IMR-90 (cell line): ENCODE results near the gene ABAT. TPM values are rescaled to one million over a fixed set of nuclear protein-coding genes. Genes with fewer than 3 reads are reported as not detected.

ENCODE experiments used
- ATAC-seq: fragments of 200-7000 bp; cut with Tn5 transposase; 2 replicates; pipeline ENCODE4 v1.9.1; 2020; ENCODE audit warnings: low read depth, mild to moderate bottlenecking, moderate library complexity
- BruUV-seq: library from RNA; stranded (reverse); fragments of 400-500 nt; replicated peaks from 2 replicates; lab custom pipeline; 2021; lab: Mats Ljungman, UMichigan
- CTCF ChIA-PET: fragments of 300-600 bp; formaldehyde crosslinking; extraction: SDS; loops from one replicate; lab custom pipeline; 2021; ENCODE audit warnings: antibody characterized with exemption; lab: Yijun Ruan, JAX
- POLR2A ChIA-PET: fragments of 300-600 bp; sonication (Branson Sonifier 250); formaldehyde crosslinking; loops from one replicate; lab custom pipeline; 2022; ENCODE audit warnings: antibody characterized with exemption; ENCODE audit not compliant: unreplicated experiment; lab: Charles Lee
- DNase-seq: peaks from one replicate; pipeline ENCODE4 v3.0.0; 2013
- H2AFZ ChIP-seq: replicated peaks from 2 replicates; pipeline ENCODE3; 2013; ENCODE audit warnings: low read length, mild to moderate bottlenecking; ENCODE audit not compliant: poor library complexity
- H2AK5ac ChIP-seq: 2 replicates; pipeline ENCODE4 v1.6.1; 2013; ENCODE audit warnings: low read depth, low read length, inconsistent platforms
- H2AK9ac ChIP-seq: replicated peaks from 2 replicates; pipeline ENCODE3; 2013; ENCODE audit warnings: mild to moderate bottlenecking, low read depth, low read length, moderate library complexity; ENCODE audit not compliant: poor library complexity
- H2BK120ac ChIP-seq: 2 replicates; pipeline ENCODE4 v1.6.1; 2013; ENCODE audit warnings: low read depth, low read length, inconsistent platforms
- H2BK15ac ChIP-seq: 3 replicates; pipeline ENCODE4 v1.6.1; 2013; ENCODE audit warnings: low read depth, low read length, inconsistent platforms
- H2BK20ac ChIP-seq: 2 replicates; pipeline ENCODE4 v1.6.1; 2013; ENCODE audit warnings: low read depth, mild to moderate bottlenecking, inconsistent platforms, low read length, moderate library complexity
- H2BK5ac ChIP-seq: 2 replicates; pipeline ENCODE4 v1.6.1; 2013; ENCODE audit warnings: mild to moderate bottlenecking, low read depth, low read length, inconsistent platforms; ENCODE audit not compliant: poor library complexity, severe bottlenecking
- H3K14ac ChIP-seq: replicated peaks from 2 replicates; pipeline ENCODE4 v1.6.1; 2013; ENCODE audit warnings: low read depth, low read length, inconsistent platforms
- H3K18ac ChIP-seq: 2 replicates; pipeline ENCODE4 v1.6.1; 2013; ENCODE audit warnings: low read depth, low read length, control low read depth
- H3K23ac ChIP-seq: 2 replicates; pipeline ENCODE4 v1.6.1; 2013; ENCODE audit warnings: low read depth, low read length, inconsistent platforms
- H3K27ac ChIP-seq: 2 replicates; pipeline ENCODE4 v1.5.1; 2013; ENCODE audit warnings: mild to moderate bottlenecking, control low read depth, low read length; ENCODE audit not compliant: insufficient read depth
- H3K27me3 ChIP-seq: 2 replicates; pipeline ENCODE4 v1.6.1; 2013; ENCODE audit warnings: low read length; ENCODE audit not compliant: control insufficient read depth, insufficient read depth
- H3K36me3 ChIP-seq: 2 replicates; pipeline ENCODE4 v1.6.1; 2013; ENCODE audit warnings: low read length, mixed read lengths; ENCODE audit not compliant: control insufficient read depth, insufficient read depth
- H3K4ac ChIP-seq: 2 replicates; pipeline ENCODE4 v1.6.1; 2013; ENCODE audit warnings: low read depth, low read length, inconsistent platforms
- H3K4me1 ChIP-seq: 2 replicates; pipeline ENCODE4 v1.6.1; 2013; ENCODE audit warnings: low read length, mixed read lengths; ENCODE audit not compliant: control insufficient read depth, insufficient read depth
- H3K4me2 ChIP-seq: 2 replicates; pipeline ENCODE4 v1.6.1; 2013; ENCODE audit warnings: low read depth, mild to moderate bottlenecking, control low read depth, low read length, moderate library complexity
- H3K4me3 ChIP-seq: 2 replicates; pipeline ENCODE4 v1.5.1; 2013; ENCODE audit warnings: low read depth, mild to moderate bottlenecking, control low read depth, low read length, moderate library complexity; ENCODE audit not compliant: insufficient read depth
- H3K56ac ChIP-seq: 2 replicates; pipeline ENCODE4 v1.6.1; 2013; ENCODE audit warnings: low read length, inconsistent platforms; ENCODE audit not compliant: insufficient read depth; ENCODE audit errors: extremely low read depth
- H3K79me1 ChIP-seq, 2 experiments: 2 replicates each; pipeline ENCODE4 v1.6.1; 2013; ENCODE audit warnings: low read length in 2 of 2, inconsistent platforms in 1 of 2, low read depth in 1 of 2
- H3K9ac ChIP-seq: 2 replicates; pipeline ENCODE4 v1.6.1; 2013; ENCODE audit warnings: low read depth, low read length, control low read depth
- H3K9me1 ChIP-seq: 2 replicates; pipeline ENCODE4 v1.6.1; 2013; ENCODE audit warnings: low read length, inconsistent platforms; ENCODE audit not compliant: insufficient read depth
- H3K9me3 ChIP-seq: 2 replicates; pipeline ENCODE4 v1.6.1; 2013; ENCODE audit warnings: low read length; ENCODE audit not compliant: control insufficient read depth, insufficient read depth
- H4K20me1 ChIP-seq: 2 replicates; pipeline ENCODE4 v1.6.1; 2013; ENCODE audit warnings: low read length, inconsistent platforms; ENCODE audit not compliant: insufficient read depth
- H4K5ac ChIP-seq: 2 replicates; pipeline ENCODE4 v1.6.1; 2013; ENCODE audit warnings: mild to moderate bottlenecking, low read depth, low read length, control low read depth
- H4K8ac ChIP-seq, 2 experiments: 2 replicates each; pipeline ENCODE4 v1.6.1; 2013; ENCODE audit warnings: low read depth in 2 of 2, low read length in 2 of 2, control low read depth in 1 of 2, inconsistent platforms in 1 of 2
- H4K91ac ChIP-seq: 2 replicates; pipeline ENCODE4 v1.6.1; 2013; ENCODE audit warnings: low read depth, low read length, inconsistent platforms; ENCODE audit not compliant: insufficient read depth
- CEBPB ChIP-seq: IDR thresholded peaks from 2 replicates; pipeline ENCODE4 v1.6.1; 2012; ENCODE audit warnings: low read depth, low read length, improper control_type of control experiment
- CTCF ChIP-seq: conservative IDR thresholded peaks from 2 replicates; pipeline ENCODE4 v1.5.1; 2012; ENCODE audit warnings: mild to moderate bottlenecking, low read depth, low read length, improper control_type of control experiment
- ELK1 ChIP-seq: fragments of 150-350 bp; IDR thresholded peaks from 2 replicates; pipeline ENCODE4 v1.6.1; 2016; ENCODE audit warnings: low read depth, mild to moderate bottlenecking, low read length, moderate library complexity, borderline replicate concordance
- MAFK ChIP-seq: IDR thresholded peaks from 2 replicates; pipeline ENCODE4 v1.6.1; 2012; ENCODE audit warnings: low read depth, low read length, improper control_type of control experiment
- MAZ ChIP-seq: IDR thresholded peaks from 2 replicates; pipeline ENCODE4 v1.6.1; 2012; ENCODE audit warnings: low read depth, mild to moderate bottlenecking, low read length, improper control_type of control experiment, moderate library complexity, borderline replicate concordance
- MXI1 ChIP-seq: IDR thresholded peaks from 2 replicates; pipeline ENCODE4 v1.6.1; 2012; ENCODE audit warnings: low read depth, mild to moderate bottlenecking, low read length, moderate library complexity, borderline replicate concordance
- NFE2L2 ChIP-seq: fragments of 150-350 bp; IDR thresholded peaks from 2 replicates; pipeline ENCODE4 v1.6.1; 2016; ENCODE audit warnings: low read depth, mild to moderate bottlenecking, low read length
- RCOR1 ChIP-seq: IDR thresholded peaks from 2 replicates; pipeline ENCODE4 v1.6.1; 2012; ENCODE audit warnings: mild to moderate bottlenecking, low read length, improper control_type of control experiment; ENCODE audit not compliant: insufficient replicate concordance
- RFX5 ChIP-seq: IDR thresholded peaks from 2 replicates; pipeline ENCODE4 v1.8.0; 2012; ENCODE audit warnings: low read depth, mild to moderate bottlenecking, low read length, moderate library complexity
- WGBS, 2 experiments: methylation state at CpG; one replicate each; pipeline versions ENCODE4 v1.1.5 to v1.1.7; 2013; ENCODE audit warnings: missing lambda C conversion rate in 2 of 2; ENCODE audit not compliant: insufficient read length in 1 of 2; ENCODE audit errors: extremely low coverage in 2 of 2; 5-methylcytosine and 5-hydroxymethylcytosine counted together
- dilution Hi-C: fragments of 300-500 bp; cut with HindIII; formaldehyde crosslinking; loops from one replicate; pipeline ENCODE4 v1.14.3; 2018; ENCODE audit warnings: low sequenced_read_pairs; ENCODE audit not compliant: unreplicated experiment
- in situ Hi-C: fragments of 300-500 bp; cut with MboI; formaldehyde crosslinking; loops from 3 replicates; pipeline ENCODE4 v1.14.3; 2019; ENCODE audit warnings: low sequenced_read_pairs, inconsistent platforms, mixed read lengths
- intact Hi-C: fragments of 100-400 bp; cut with micrococcal nuclease; formaldehyde crosslinking; loops from 2 replicates; pipeline ENCODE4 v1.10.0; 2022
- polyA plus RNA-seq, 3 experiments: library from polyadenylated mRNA; depleted of rRNA; stranded (reverse); fragments of >200 nt; gene quantifications; 2 replicates each; pipeline ENCODE4 v1.2.3, GENCODE V29; 2012; ENCODE audit warnings: low replicate concordance in 1 of 3
- total RNA-seq: library from RNA; depleted of rRNA; stranded (reverse); fragments of >200 nt; gene quantifications from 2 replicates; pipeline ENCODE4 v1.2.3, GENCODE V29; 2012

The ABAT gene
- total and polyA plus RNA-seq, 2 of the 4 experiments (the other 2 are of a cell fraction): 4.5 to 6.9 TPM

- Histone ChIP-seq H3K18ac (no peak overlapping the region), H3K9me3 (no peaks in the 10 kb centered on the region), H3K9ac (no peak overlapping the region), H3K14ac (no peak overlapping the region), H2BK120ac (no peak overlapping the region), H3K27me3 (no peaks in the 10 kb centered on the region), H3K4me1 (no peaks in the 10 kb centered on the region), H2AK9ac (no peak overlapping the region), H2BK20ac (no peak overlapping the region), H4K8ac (no peak overlapping the region), H3K56ac (no peak overlapping the region), H2AFZ (no peak overlapping the region), H3K4me2 (no peak overlapping the region), H2BK15ac (no peak overlapping the region), H3K9me1 (no peaks in the 10 kb centered on the region), H3K4ac (no peak overlapping the region), H3K27ac (no peak overlapping the region), H3K4me3 (no peak overlapping the region), H2BK5ac (no peak overlapping the region), H3K36me3 (peaks cover 71% of the 10 kb centered on the region), H4K91ac (no peak overlapping the region), H2AK5ac (no peak overlapping the region), H3K23ac (no peak overlapping the region), H3K79me1 (peaks cover 42 to 48% of the 10 kb centered on the region in 2 experiments), H4K20me1 (peaks cover 58% of the 10 kb centered on the region), H4K5ac (no peak overlapping the region)
- BruUV-seq: no TSS peak
- ATAC-seq (no peak), DNase-seq (no peak)
- in situ Hi-C loops: no loop called here
- POLR2A ChIA-PET: interaction anchor here (0.6 kb wide), 2 partner anchors 110 to 150 kb away, joined by 3 to 6 read pairs; no protein-coding TSS in a partner anchor
- CTCF ChIA-PET: interaction anchor here (0.9 kb wide), 1 partner anchor 47 kb away, joined by 3 read pairs; no protein-coding TSS in a partner anchor
- intact Hi-C loops: no loop called here
- dilution Hi-C loops: no loop called here
- TF ChIP-seq NFE2L2: no peak
- no peak for TF ChIP-seq CTCF
- no peak for TF ChIP-seq RCOR1
- no peak for TF ChIP-seq RFX5
- no peak for TF ChIP-seq ELK1
- no peak for TF ChIP-seq CEBPB
- TF ChIP-seq MAZ: no peak
- no peak for TF ChIP-seq MXI1
- no peak for TF ChIP-seq MAFK
- no CpG with 5 or more reads among the region's 13 CpGs for WGBS, 2 experiments
Measured at GRCh38 chr16:8806272-8806983, 132.0 kb downstream of the ABAT start.
